ENCODE data around the gene KDM4B.

The KDM4B gene

DNA sequence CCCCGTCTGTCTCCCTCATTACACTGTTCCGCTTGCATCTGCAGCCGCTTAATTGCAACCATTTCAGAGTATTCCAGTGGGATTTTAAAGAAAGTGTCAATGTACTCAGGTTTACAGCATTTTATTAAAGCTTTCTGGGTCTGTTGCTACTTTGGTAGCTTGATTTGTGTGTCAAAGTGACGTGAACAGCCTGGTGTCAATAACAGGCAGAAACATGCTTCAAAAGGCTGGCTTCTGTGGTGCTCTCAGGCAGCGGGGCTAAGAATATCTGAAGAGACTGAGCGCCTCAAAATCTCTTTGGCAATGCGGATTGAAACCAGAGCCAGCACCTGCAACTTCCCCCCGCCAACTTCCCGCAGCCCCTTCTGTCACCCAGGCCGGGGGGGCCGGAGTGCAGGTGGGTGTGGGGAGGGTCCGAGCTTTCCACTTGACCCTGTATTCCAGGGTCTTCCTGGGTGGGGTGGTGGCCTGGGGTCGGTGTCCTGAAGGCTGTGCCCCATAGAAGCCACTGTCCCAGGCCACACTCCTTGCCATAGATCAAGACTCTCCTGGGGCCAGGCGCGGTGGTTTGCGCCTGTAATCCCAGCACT is 81.2 kb downstream of the KDM4B start:
- no peak for DNase-seq (ENCODE audit: low read depth)

DNA sequence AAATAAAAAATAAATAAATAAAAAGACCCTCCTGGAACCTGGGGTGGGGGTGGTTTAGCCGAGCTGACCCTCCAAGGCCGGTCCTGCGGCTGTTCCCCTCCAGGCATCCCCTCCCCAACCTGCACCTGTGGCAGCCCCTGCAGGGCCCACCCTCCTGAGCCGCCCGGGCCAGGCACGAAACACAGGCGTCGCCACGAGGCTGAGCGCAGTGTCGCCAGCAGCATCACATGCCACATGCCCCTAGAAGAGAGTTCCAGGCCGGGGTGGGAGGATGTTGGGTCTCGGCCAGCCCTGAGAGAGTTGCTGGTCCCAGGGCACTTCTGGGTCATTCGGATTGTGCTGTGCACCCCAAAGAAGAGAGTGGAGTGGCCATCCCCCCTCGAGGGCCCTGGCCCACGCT is 82.0 kb downstream of the KDM4B start:
- DNase-seq (ENCODE audit: low read depth): no peak

DNA sequence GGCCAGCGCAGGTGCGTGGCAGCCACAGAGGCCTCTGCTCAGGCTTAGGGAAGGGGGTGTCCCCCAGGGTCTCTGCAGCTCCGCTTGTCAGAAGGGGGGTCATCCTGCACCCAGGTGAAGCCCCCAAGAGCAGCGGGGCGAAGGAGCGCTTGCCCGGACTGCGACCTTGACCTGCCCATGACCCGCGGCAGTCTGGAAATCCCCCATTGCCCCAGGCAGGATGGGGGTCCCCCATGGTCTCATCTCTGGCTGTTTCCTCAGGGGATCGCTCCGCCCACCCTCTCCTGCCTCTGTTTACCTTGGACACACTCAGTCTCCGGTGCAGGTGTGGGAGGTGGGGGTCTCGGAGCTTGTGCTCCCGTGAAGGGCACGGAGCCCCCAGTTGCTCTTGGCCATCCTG is 82.7 kb downstream of the KDM4B start:
- DNase-seq (ENCODE audit: low read depth): no peak

DNA sequence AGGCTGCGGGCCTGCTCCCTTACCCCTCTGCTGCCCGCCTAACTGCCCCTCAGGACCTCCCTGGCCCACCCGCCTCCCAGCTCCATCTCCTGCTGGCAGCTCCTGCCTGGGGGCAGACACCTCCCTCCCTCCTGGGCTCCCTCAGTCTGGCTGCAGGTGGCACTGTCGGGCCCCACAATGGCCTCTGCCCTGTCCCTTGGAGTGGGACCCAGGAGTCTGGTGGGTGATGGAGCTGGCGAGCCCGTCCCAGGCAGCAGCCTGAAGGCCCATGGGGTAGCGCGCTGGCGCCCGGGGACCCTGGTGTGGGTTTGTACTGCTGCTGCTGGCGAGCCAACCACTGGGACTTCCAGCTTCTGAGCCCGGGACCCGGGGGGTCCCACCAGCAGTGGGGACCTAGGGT is 83.6 kb downstream of the KDM4B start:
- no peak for DNase-seq (ENCODE audit: low read depth)

DNA sequence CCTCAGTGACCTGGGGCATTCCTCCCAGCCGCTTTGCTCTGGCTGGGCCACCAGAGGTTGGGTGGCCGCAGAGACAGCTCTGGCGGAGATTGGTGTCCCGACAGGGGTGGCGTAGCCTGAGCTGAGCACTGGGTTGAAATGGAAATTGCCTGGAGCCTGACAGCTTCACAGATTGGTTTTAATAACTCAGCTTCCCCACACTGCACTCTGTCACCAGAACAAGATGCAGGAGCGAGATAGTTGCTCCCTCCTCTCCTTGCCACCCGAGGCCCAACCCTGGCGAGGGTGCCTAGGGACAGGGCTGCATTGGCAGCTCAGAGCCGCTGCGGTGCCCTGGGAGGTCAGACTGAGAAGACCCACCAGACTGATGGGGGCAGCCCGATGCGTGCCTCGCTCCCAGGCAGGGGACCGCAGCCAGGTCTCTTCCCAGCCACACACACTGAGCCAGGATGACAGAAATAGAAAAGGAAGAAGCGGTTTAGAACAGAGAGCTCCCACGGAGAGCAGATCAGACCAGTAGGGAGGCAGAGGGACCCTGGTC is 84.1 kb downstream of the KDM4B start:
- DNase-seq (ENCODE audit: low read depth): no peak

DNA sequence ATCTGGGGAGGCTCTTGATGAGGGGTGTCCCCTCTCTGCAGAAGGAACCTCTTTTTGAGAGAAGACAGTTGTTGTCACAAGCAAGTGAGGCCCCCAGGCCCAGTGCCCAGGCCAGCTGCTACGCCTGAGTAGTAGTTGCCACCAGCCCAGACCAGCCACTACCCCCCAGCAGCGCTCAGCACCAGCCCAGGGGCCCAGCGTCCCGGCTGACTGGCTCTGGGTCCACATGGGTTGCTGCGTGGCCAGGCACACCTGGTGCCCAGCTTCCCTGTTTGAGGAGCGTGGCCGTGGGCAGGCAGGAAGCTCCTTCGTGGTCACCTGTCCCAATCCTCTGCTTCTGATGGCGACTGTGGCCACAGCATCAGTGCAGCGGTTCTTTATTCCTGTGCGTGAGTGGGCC is 84.7 kb downstream of the KDM4B start:
- no peak for DNase-seq (ENCODE audit: low read depth)

DNA sequence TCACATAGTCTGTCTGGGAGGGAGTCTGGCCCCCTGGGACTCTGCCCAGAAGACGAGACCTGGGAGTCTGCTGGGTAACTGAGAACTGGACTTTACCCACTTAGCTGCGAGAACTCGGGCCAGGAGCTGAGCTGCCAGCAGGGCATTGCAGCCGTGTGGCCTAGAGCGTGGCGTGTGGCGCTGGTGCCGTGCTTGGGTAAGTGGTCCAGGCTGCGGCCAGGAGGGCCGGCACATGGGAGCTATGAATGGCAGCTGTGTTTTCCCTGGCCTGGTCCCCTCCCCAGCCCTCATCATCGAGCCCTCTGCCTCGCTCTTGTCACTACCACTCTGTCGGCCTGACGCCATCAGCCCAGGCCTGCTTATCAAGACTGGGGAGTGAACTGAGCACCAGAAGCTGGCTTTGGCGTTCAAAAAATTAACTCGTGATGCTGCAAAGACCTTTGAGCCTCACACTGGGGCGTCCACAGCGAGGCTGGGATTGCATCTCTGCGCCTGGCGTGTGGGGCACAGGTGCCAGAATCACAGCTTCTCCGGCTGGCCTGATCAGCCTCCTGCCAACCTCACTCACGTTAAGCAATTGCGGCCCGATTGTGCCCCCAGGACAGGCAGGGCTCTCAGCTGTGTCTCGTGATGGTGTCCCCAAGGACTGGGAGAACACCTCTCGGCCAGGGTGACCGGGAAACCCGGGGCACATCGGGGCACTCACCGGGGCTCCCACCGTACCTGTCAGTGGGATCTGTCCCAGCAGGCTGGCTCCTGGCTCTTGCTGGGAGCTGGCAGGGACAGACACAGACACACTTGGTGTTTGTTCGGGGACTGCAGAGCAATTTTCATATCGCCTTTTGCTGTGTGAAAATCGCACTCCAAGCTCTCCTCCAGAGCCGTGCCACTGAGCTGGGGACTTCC is 85.9 kb downstream of the KDM4B start:
- DNase-seq (ENCODE audit: low read depth): no peak

DNA sequence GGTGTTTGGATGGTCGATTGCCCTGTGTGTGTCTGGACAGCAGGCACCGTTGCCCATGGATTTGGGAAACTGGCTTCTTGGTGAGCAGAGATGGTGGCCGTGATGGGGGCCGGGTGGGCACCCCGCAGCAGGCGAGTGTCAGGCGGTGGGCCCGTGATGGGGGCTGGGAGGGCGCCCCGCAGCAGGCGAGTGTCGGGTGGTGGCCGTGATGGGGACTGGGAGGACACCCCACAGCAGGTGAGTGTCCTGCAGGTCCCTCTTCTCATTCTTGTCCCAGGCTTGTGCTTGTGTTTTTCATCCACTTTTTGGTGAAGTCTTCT is 86.5 kb downstream of the KDM4B start:
- DNase-seq (ENCODE audit: low read depth): no peak

DNA sequence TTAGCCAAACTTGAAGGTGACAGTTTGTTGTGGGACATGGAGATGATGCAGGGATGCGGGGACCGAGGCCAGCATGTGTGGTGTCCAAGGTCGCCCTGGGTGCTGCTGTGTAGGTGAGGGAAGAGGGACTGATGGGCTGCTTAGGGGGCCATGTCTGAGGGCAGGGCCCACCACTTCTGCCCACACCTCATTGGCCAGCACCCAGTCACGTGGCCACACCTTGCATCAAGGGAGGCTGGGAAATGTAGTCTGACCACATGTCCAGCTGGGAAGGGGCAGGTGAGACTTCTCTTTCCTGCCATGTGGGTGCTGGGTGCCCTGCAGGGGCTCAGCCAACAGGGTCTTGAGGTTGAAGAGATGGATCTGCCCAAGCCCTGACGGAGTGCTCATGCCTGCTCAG is 88.9 kb downstream of the KDM4B start:
- DNase-seq (ENCODE audit: low read depth): no peak

DNA sequence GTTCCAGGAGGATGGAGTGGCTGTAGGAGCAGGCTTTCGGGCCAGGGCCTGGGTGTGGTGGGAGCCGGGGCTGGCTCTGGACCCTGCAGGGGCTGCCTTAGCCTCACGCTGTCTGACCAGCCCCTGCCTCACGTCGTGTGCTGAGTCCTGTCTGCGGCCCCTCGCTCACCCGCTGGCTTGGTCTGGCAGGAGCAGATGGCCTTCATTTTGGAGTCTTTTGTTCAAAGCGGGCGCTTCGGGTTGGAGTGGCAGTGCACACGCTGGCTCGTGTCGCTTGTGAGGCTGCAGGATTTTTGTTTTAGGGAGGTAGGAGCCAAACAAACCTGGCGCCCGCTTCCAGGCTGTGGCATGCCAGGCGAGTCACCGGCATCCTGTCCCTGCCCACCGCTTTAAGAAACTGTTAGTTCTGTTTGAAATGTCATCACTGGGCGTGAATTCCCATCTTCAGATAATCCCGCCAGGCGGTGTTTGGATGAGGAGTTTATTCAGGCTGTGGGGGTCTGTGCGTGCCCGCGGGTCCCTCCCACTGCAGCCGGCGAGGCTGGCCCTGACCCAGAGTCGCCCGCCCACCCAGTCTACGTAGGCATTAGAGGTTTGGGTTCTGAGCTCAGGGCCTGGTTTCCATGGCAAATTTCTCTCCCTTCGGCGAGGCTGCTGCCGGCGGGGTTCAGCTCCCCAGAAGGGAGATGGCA is 89.8 kb downstream of the KDM4B start:
- DNase-seq (ENCODE audit: low read depth): no peak

DNA sequence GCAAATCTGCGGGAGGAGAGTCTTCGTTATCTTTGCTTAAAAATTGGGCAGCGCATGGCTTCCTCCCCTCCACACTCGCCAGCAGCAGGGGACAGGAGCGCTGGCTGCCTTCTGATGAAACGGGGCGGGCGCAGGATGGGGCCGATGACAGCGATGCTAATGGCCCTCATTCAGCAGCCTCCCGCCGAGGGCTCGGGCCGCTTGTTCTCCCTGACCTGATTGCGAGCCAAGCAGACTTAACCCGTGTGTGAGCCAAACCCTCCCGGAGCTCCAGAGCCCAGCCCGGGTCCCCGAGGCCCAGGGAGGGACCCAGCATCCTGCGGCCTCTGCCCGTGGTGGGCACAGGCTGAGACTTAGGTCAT is 90.3 kb downstream of the KDM4B start:
- DNase-seq (ENCODE audit: low read depth): no peak

DNA sequence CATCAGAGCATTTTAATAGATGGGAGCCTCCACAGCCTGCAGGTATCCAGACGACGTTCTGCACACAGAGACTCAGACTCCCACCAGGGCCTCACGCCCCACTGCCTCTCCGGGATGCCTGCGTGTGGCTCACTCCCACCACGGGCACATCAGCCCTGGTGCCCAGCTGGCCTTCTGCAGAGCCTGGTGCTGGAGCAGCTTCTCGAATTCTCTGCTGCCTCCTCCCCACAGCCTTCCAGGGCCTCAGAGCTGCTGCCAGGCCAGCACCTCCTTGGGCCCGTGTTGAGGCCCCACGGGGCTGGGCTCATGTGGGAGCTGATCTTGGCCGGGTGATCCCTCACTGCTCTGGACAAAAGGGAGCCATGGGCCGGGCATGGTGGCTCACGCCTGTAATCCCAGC is 90.9 kb downstream of the KDM4B start:
- DNase-seq (ENCODE audit: low read depth): no peak

DNA sequence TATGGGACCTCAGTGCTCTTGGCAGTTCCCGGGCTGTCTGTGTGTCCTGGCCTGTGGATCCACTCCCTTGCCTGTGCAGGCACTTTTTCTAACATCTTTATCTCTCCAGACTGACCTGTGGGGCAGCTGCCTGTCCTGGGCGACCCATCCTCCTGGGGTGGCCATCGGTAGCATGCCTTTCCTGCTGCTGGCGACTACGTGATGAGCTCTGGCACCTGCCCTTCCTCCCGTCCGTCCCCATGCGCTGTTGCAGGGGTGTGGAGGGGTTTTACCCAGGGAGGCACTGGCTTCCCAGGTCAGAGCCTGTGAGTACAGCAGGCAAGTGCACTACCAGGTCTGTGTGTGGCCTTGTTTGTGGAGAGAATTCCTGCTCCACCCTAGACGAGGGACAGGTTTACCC is 93.3 kb downstream of the KDM4B start:
- DNase-seq (ENCODE audit: low read depth): no peak

DNA sequence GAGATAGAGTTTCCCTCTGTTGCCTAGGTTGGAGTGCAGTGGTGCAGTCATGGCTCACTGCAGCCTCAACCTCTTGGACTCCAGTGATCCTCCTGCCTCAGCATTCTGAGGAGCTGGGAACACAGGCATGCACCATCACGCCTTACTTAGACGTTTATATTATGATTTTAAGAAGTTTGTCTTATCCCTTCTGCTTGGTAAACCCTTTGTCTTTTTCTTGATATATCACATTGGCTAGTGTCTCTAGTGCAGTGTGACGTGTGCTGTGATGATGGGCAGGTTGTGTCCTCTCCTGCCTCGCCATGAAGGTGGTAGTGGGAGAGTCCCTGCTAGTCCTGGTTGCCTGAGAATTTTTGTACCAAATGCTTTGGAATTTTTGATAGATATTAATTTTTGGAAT is 93.9 kb downstream of the KDM4B start:
- no peak for DNase-seq (ENCODE audit: low read depth)

DNA sequence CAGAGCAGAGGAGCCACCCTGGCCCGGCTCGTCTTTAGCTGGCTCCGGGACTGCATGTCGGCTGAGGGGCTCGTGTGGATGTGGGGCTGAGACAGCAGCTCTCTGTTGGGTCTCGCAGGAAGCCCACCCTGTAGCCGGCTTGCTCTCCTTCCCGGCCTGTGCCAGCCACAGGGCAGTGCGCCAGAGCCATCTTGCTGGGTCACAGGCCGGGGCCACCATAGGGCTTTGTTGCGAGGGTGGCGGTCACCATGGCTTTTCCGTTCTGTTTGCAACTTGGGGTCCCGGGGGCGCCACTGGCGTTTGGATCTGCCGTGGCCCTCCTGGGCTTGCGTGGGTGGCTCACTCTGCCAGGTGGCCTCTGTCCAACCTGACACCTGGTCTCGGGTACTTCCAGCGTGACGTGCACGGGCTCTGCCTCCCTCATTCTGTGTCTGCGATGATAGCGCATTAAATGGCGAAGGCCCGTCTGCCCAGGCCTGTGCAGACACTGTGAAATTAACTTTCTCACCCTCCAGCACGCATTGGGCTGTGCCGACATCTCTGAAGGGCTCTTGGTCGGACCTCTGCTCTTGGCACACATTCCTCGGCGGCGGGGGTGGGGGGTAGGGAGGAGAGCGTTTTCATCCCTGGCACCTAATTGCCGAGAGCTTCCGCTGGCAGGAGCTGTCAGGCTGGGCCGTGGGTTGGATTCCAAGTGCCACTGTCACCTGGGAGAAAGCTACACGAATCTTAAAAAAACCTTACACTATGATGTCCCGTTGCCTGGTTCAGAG is 95.1 kb downstream of the KDM4B start:
- no peak for DNase-seq (ENCODE audit: low read depth)

DNA sequence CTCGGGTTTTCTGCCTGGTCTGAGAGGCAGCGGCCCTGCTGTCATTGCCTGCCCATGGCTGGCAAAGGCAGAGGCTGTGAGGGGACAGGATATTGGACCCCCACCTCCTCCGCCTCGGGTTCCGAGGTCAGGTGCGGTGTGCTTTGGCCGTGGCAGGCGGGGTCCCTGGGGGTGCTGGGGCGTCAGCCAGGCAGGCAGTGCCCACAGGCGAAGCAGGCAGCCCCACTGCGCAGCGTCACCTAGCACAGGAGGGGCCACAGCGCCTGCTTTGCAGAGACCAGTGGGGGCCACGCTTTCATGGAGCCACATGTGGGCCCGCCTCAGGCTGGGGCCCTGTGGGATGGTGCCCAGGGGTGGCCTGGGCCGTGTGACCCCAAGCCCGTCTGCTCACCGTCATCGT is 96.0 kb downstream of the KDM4B start:
- no peak for DNase-seq (ENCODE audit: low read depth)

DNA sequence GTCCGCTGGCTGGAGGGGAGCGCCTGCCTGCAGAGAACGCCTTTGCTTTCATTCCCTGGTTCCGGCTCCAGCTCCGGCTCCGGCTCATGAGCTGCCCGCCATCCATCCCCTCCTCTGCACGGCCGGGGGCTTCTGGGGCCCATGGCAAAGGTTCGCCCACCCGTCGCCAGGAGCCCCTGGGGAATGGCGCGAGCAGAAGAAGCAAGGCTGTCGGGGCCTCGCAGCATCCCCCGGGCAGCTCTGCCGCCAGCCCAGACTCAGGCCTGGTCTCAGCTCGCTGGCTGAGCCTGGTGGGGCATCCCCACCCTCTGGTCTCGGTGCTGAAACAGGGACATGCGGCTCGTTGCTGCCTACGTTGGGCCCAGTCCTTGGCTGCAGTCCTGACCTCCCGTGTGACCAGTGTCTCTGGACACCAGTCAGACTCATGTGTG is 96.8 kb downstream of the KDM4B start:
- no peak for DNase-seq (ENCODE audit: low read depth)

DNA sequence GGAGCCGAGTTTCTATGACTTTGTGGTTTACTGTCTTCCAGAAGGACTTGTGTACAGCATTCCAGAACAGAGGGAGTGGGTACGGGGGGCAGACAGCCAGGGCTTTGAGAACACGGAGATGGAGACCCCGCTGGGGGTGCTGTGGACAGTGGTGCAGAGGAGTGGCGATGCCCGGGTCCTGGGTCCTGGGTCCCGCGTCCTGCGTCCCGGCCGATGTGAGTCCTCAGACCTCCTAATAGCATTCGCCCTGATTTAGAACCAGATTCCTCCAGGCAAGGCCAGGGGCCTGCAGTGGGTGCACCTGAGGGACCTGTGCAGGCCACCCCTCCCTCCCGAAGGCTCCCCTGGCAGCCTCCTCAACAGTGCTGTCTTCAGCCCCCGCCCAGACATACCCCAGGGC is 97.9 kb downstream of the KDM4B start:
- no peak for DNase-seq (ENCODE audit: low read depth)

DNA sequence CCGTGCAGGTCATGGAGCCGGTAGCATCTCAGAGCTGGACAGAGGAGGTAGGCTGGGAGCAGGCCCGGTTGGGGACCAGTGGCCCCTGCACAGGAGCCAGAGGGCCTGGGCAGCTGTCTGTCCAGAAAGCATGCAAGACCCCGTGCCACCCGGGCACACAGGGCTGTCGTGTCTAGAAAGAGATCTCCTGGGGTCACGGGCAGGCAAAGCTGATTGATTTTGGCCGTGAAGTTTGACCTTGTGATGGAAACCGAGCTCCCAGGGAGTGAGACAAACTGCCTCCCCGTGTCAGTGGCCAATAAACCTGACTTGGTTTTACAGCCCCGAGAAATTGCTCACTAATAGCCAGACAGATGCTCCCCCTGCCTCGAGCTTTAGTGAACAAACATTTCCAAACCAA is 98.8 kb downstream of the KDM4B start:
- no peak for DNase-seq (ENCODE audit: low read depth)

DNA sequence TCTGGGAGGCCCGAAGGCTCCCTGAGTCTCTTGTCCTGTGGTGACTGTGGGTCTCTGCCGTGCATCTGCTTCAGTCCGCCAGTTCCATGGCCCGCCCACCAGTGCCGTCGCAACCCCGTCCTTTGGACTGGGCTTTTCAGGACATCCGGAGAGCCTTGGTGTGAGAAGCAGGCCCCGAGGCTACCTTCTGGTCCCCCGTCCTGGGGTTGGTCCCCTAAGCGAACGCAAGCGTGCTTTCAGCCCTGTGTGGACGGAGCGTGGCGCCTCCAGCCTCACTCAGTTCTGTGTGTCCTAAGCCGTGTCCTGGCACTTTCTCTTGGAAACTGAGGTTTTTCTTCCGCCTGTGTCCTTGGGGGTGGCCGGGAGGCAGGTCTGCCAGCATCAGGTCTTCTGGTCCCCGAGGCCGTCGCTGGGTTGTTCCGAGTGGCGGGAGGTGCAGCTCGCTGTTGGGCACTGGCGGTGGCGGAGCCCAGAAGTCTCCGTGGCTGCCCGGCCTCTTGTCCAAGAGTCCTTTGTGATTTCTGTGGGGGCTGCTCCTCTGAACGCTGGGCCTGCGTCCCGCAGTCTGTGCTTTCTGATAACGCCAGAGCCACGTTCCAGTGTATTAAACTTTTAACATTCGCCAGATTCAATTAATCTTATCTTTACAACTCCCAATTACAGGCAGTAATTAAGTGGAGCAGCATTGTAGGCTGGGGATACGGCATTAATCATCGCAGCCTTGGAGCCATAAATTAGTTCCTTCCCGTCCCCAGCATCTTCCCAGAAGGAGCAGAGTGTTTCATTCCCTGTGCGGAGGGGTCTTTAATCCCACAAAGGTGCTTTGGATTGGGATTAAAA is 99.5 kb downstream of the KDM4B start:
- no peak for DNase-seq (ENCODE audit: low read depth)

DNA sequence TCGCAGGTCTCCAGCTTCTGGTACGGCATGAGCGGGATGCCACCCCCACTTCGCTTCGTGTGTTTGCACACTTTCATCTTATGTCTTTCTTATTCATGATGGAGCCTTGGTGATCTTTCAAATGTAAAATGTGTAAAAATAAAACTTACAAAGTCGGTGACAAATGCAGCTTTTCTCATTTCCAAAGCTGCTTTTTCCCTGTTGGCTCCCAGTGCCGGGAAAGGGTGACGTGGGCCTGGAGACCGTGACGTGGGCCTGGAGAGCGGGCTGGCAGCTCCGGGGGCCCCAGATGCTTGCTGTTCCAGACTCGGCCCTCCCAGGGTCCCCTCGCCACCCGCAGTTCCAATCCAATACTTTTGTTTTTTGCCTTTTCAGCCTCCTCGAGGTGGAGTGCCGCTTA is 101.4 kb downstream of the KDM4B start:
- DNase-seq (ENCODE audit: low read depth): no peak

DNA sequence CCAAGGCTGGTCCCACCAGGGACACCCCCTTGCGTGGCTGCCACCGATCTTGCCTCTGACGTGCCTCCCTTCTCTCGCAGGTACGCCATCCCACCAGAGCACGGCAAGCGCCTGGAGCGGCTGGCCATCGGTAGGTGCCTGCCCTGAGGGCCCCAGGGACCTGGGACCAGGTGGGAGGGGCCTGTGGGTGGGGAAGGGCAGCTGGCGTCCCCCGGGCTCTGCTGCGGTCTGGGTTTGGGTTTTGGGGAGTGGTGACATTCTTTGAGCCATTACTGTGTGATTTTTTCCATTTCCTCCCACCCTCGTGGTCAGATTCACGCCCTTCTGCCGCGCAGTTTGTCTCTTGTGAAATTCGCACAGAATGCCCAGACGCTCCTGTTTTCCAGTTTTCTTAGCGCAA is 102.0 kb downstream of the KDM4B start:
- no peak for DNase-seq (ENCODE audit: low read depth)
